ENCODE results near the gene OTOG.
A peak's percentile ranks its signal among the peaks of the same experiment; 100 is the strongest.

OTOG gene

DNA sequence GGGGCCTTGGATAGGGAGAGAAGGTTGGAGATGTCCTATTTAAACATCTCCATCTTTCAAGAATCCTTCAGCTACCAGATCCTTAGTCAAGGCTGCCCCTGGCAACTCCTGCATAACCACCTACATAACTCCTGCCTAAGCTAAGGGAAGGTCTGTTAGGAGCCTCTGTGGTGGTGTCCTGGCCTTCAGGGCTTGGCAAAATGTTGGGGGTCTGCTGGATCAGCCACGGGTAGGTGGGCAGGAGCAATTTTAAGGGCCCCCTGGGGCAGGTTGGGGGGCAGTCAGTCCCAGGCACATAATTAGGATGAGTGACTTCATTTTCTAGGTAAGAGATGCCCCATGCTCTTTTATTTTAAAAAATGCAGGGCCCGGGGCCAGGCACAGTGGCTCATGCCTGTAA lies 28.7 kb upstream of the OTOG start:
- DNase-seq = no peak

DNA sequence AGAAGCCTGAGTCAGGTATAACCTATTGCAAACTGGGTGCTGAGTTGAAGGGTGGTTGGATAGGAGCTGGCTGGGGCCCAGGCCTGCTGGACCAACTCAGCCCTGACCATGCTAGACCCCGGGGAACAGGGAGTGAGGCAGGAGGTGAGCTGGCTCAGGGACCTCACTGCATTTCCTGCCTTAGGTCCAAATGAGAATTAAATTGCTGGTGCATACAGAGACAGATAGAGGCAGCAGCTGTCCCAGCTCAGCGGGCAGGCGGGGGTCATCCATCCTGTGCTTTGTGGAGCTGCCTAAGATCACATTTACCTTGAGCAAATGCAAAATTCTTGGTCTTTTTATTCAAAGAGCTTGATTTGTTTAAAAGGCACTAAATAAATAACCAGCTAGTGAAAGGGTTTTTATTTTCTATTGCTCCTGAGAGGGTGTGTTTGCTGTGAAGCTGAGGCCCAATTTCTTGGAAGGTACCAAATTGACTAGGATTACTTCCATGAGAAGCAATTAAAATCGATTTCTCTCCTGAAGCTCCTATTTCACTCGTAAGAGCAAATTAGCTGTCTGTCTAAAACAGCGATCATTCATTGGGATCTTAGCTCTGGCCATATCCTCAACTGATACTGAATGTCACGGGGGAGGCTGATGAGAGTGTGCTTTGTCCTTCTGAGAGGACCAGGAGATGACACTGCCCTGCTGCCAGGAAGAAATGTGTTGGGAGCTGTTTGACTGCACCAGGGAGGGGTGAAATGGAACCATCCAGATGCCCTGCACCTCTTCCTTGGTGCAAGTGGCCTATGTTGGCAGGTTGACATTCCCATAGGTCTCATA lies 27.8 kb upstream of the OTOG start:
- DNase-seq = no peak

DNA sequence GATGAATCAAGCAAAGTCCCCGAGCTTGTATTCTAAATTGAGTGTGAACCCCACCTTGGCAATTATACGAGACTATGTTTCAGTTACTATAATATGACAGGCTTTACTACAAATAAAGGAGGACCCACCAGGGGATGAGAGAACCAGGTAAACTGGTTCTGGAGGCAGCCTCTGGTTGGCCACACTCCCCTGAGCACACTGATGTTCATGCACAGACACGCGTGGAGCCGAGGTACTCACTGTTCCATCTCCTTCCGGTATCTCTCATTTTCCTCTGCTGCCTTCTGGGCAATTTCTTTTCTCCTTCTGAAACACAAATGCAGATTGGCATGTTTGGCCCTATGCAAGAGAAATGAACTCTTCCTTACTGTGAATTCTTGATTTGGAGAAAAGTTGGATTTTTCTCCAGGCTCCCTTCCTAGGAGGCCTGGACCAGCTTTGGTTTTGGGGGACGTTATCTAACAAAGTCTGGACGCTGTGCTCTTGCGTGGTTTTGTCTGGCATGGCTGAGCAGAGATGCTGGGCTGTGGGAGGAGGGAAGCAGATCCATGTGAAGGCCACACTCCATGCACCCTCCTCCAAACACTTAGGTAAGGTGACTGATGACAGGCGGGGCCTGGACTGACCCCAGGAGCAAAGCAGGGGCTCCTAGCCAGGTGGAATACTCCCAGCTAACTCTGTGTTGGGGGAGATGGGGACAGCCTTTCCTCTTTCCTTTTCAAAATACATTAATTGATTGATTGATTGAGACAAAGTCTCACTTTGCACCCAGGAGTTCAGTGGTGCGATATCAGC lies 25.8 kb upstream of the OTOG start:
- no peak for DNase-seq

DNA sequence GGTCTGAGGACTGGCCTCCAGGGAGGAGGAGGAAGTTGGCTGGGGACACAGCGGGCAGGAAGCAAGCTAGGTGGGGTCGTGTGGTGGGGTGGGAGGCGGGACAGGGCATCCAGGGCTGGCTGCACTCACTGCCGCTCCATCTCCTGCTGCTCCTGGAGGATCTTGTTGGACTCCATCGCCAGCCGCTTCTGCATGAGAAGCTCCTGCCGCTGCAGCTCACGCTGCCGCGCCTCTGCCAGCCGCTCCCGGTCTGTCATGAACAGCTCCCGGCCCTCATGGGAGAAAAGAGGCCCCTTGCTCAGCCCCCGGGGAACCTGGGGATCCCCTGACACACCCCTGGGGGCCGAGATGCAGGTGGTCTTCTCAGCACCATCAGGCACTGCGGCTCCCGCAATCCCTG lies 24.4 kb upstream of the OTOG start:
- no peak for DNase-seq

DNA sequence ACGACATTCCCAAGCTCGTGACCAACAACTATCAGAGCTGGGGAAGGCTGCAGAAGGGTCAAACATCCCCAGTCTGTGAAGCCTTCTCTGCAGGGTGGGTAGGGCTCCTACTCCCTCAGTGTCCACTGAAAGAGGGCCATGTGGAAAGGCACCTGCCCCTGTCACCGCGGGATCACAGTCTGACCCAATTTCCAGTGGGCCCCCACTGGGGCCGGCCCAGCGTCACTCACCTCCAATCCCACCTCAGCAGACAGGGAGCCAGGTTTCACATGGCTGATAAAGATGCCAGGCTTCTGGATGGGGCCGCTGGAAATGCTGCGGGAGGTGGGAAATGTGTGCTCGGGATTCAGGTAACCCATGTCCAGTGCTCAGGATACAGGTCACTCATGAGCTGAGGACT lies 22.8 kb upstream of the OTOG start:
- no peak for DNase-seq

DNA sequence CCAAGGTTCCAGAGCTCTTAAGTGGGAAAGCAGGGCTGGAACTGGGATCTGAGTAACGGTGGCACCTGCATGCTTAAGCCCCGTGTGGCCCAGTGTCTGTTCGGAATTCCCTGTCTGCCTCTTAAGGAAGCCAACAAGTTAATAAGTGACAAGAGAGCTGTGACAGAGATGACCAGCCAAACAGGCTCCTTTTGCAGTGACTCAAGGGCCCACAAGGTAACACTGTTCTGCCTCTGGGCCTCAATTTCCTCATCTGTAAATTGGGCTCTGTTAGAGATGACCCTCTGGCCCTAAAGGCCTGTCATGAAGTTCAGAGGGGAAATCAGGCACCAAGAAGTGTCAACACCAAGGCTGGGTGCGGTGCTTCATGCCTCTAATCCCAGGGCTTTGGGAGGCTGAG lies 21.5 kb upstream of the OTOG start:
- no peak for DNase-seq

DNA sequence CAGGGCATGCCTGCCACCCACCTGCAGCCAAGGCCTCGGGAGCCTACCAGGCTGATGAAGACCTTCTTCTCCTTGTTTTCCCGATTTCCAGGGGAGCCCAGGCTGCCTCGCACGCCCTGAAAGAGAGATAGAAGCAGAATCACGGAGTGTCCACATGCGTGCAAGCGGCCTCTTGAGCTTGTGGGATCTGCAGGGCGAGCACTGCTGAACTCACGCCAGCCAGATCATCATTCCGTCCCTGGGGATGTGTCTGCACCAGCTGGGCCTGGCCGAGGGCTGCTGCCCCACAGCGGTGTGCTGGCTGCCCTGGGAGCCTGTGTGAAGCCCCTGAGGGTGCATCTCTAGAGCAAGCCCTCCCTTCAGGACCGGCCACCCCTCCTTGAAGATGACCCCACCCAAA lies 20.7 kb upstream of the OTOG start:
- no peak for DNase-seq

DNA sequence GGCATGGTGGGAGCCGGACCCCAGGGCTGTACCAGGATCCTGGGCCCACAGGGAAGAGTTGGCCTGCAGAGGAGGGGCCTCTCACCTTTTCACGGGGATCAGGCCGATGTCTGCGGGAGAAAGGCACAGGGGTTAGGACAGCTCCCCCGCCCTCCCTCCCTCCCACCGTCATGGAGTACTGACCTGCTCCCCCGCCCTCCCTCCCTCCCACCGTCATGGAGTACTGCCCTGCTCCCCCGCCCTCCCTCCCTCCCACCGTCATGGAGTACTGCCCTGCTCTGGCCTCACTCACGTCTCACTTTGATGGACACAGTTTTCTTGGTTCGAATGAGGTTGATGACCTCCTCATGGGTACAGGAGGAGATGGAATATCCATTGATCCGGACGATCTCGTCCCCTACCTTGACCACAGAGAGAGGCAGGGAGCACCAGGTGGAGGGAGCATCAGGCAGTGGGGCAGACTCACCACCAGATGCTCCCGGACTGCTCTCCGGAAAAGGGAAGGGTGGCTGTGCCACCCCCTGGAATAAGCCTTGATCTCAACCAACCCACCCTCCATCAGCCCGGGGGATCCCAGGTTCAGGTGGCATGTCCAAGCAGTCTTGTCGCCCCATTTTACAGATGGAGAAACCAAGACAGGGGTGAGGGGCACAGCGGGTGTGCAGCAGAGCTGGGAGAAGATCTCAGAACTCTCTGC lies 20.0 kb upstream of the OTOG start:
- no peak for DNase-seq

DNA sequence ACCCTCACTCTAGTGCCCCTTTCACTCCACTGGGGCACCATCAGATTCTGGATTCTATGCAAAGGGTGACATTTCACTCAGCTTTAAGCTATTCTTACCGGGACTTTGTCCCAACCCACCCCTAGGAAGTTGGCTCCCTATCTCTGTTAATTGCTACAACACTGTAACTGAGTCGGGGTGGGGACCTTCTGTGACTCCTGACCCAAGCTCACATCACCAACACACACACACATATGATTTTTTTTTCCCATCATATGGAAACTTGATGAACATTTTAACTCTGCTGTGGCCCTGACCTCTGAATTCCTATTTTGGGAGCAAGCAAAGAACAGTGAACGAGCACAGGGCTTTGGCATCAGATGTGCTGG lies 19.4 kb upstream of the OTOG start:
- no peak for DNase-seq

DNA sequence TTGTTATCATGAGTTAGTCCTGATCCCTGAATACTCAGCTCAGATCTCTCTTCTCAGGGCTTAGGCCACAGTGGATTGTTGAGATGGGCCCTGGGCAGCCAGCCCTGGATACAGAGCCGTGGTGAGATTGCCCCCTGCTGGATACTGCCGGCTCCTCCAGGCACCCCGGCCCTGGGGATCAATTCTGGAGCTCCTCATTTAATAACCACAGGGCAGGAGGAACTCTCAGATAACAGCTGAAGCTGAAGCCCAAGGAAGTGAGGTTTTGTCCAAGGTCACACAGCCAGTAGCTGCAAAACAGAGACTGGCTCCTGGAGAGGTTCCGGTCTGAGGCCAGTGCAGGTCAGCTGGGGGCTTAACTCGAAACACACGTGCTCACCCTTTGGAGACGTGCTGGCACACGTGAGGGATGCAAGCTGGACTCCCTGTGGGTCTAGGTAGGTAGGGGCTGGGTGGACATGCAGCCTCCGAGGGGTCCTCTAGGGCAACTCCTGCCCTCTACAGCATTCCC lies 18.8 kb upstream of the OTOG start:
- DNase-seq = peak; percentile 36

DNA sequence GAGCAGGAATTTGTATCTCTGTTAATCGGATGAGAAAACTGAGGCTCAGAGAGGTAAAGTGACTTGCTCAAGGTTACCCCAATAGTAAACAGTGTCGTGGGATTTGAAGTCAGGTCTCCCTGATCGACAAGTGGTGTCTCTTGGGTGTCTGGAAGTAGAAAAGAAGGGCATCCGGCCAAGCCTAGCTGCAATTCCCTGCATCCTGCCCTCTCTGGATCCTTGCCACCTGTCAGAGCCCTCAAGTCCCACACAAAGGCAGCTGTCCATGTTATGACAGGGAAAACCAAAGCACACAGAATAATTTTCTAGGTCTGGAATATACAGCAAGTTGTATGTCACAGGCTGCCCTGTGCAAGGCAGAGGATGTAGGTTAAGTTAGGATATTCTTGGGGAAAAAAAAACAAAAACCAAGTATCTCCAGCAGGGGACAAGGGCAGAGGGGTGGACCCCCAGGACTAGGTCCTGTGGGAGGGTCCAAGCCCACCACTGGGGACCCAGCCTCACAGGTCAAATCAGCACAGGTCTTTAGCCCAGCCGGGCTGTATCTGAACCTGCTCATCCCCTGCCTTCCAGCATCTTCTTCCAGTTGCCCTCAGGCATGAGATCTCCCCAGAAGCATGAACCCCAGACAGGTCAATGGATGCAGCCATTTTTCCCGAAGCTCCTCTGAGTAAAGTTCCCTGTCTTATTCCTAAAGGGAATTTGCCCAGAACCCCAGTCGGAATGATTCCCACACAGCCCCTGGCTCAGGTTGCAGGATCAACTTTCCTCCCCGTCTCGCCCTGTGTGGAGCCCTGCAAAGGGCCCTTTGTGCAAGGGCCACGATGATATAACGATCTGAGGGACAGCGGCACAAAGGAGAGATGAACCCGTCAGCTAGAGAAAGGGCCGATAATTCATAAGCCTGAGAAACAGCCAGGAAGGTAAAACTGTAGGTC lies 17.9 kb upstream of the OTOG start:
- DNase-seq = no peak

DNA sequence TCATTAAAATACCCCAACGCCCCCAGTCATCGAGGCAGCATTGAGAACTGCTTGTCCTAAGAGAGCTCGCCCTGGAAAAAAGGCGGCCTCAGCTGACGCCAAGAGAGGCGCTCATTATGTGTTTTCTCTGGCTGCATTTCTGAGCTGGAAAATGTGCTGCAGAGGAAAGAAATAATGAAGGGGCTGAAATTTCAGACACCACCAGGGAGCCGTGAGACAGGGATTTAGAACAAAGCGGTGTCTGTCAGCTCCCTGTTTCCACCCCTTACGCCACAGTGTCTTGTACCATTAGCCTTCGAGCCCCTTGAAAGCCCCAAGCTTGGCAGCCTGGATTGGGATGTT lies 17.2 kb upstream of the OTOG start:
- no peak for DNase-seq

DNA sequence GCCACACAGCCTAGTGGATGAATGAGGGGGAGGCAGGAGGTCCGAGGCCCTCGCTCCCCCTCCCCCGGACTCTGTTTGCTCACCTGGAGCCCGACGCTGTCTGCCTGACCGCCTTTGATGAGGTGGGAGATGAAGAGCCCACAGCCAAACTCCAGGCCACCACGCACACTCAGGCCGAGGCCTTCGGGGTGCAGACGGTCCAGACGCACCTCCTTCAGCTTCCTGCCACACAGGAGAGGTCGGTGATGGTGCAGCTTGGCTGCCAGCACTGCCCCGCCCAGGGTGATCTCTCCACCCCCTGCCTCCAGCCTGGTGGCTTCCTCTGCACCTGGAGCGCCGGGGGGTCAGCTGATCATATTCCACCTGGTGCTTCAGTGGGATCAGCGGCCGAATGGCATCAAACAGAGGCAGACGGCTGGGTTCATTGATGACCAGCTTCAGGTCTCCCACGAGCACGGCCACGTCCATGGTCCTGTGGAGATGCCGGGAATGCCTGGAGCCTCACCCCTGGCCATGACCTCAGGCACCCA lies 15.9 kb upstream of the OTOG start:
- peak; percentile 22 for DNase-seq

DNA sequence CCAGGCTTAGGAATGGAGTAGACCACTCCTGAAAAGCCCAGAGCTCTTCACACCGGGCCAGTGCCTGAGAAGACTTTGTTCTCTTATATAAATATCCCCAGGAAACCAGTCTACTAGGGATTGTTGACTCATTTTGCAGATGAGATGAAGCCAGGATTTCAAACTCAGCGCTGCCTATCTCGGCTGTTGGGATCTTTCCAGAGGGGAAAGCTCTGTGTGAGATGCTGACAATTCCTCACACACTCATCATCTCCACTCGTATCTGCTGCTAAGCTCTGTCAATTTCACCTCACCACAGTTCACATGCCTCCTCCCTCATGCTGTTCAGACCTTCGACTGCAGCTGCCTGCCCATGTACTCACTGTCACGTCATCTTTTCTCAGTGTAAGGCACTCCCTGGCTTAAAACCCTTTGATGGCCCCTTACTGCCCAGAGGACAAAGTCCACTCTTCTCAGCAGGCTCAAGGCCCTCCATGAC lies 15.4 kb upstream of the OTOG start:
- no peak for DNase-seq

DNA sequence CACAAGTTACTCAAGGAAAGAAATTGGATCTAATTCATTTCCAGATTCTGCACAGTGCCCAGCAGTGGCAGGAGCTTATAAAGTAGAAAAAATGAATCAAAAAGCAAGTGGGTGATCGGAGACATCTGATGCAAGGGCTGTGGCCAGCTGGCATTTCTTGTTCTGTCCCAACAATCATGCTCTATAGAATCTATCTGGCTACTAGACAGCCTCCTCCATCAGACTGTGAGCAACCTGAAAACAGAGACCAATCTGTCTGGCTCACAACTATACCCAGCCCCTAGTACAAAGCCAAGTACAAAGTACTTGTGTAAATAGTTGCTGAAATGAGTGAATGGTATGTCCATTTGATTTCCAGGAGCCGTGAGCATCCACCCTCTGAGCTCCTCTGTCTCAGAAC lies 14.3 kb upstream of the OTOG start:
- no peak for DNase-seq

DNA sequence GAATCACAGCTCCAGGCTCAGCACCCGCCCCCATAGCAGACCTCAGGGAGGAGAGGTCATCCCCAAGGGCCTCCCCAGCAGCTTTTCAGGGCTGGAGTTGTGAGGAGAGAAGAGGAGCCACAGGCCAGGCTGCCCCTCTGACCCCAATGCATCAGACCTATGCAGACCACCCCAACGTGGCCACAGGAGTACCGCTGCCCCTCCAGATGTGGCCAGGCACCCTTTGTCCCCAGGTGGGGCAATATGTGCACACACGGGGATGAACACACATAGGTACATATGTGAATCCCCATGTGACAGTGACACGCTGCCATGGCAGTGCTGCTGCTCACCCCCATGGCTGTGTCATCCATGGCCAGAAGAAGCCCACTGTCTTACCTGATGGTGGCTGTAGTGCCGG lies 13.7 kb upstream of the OTOG start:
- DNase-seq = no peak

DNA sequence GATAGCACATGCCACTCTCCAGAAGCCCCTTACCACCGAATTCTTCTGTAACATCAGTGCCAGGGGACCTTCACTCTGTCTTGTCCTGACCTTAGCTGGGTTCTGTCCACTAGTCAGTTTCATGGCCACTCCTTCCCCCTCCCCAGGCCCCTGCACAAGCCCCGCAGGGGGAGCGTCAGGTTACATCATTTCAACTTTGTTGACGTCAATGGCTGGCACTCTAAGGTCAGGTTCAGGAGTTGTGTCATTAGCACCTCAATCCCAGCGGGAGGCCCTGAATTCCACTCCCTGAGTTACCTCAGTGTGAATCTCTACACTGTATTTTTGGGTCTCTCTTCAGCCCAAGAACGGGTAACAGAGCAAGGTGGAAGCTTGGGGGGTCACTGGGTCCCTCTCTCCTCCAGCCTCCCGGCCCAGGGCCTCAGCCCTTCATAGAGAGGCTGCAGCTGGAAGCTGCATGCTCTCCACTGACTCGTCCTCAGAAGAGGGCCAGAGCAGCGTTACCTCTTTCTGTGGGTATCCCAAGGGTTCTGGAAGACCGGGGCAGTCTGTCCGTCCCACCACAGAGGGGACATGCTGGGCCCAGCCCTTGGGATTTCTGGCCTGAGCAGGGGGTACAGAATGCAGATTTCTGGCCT lies 13.2 kb upstream of the OTOG start:
- no peak for DNase-seq

DNA sequence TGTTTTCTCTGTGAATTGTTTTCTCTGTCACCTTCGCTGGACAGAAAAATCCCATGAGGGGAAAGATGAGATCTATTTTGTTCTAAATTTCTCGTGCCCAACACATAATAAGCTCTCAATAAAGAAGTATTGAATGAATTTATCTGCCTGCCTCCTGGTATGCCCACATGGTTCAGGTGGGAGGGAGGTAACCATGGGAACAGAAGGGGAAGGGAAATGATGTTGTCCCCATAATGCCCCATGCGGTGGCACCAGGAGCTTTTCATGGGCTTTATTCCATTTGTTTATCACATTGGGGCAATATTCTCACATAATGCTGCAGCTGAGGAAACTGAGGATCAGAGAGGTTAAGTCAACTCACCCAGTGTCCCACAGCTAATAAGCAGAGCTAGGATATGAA lies 11.6 kb upstream of the OTOG start:
- DNase-seq = no peak

DNA sequence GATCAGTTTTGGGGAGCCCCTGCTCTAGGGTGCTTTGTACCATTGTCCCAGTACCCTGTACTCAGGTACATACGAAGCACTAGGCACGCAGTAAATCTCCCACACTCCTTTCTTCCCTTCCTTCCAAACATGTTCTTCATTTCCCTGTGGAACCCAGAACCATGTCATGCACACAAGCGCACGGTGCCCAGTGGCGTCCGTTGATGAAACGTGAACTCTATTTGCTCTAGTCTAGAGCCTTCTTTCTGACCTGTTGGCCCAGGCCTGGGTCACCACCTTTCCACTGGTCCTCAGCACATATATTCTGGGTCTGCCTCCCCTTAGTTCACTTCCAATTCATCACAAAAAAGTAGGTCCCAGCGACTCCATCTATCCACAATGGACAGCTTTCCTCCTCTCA lies 9.8 kb upstream of the OTOG start:
- no peak for DNase-seq

DNA sequence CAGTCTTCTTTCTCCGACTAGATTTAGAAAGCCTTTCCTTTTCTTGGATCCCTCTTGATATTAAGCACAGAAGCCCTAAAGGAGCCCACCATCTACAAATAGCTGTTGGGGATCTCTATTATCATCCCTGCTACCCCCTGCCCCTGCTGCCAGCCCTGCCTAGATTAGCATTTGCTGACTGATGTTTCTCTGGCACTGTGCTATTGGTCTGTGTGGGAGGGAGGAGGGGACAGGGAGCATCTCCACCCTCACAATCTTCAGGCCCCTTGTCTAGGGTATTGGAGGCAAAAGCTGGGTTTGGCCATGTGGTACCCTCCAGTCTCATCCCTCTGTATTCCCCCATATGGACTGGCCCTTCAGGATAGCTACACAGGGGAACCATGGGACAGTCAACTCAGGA lies 9.0 kb upstream of the OTOG start:
- DNase-seq = no peak

DNA sequence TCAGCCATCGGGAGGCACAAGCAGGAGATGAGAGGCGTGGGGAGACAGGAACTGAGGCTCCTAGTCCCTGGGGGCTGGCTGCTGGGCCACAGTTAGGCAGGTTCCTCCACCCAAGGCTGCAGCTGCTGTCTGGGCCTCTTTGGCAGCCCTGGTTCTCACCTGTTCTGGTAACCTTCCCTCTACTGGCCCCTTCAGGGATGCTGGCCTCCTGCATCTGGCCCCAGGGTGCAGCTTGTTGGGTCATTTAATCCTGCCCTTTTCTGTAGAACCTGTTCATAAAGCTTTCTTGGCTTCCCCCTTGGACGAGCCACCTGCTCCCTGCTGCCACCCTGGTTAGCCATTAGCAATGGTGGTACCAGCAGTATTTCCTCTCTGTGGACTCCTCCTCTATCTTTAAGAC lies 8.3 kb upstream of the OTOG start:
- DNase-seq = no peak

DNA sequence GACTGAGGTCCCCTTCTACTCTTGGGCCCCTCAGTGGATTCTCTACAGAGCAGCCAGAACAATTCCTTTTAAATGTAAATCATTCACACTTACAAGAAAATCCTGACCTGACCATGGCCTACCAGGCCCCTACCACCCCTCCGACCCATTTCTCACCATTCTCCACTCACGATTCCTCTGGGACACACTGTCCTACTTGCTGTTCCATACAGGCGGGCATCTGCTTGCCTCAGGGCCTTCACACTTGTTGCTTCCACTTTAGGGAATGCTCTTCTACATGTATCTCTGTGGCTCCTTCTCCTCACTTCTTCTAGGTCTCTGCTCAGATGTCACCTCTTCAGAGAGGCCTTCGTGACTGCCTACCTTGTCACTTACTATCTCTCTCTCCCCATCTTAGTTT lies 6.3 kb upstream of the OTOG start:
- DNase-seq = no peak

Measured in NCI-H345 (cell line).